ENCODE measurements around the gene C1GALT1.

- TF ChIP-seq EZH2 (IDR thresholded peaks at IDR 0.05; ENCODE audit: borderline replicate concordance, low read depth, low read length, severe bottlenecking) (no peak), CTCF (IDR thresholded peaks at IDR 0.05; ENCODE audit: borderline replicate concordance, extremely low read depth, low read length, poor library complexity, severe bottlenecking) (no peak)
Measured at GRCh38 chr7:7180725-7181449, 1.5 kb upstream of the C1GALT1 start.
